GM10248 (cell line): ENCODE results near the gene SUFU.

ENCODE experiments used
- CTCF ChIA-PET: fragments of 300-600 bp; sonication (Branson Sonifier 250); formaldehyde crosslinking; extraction: SDS; loops from one replicate; lab custom pipeline; 2021; ENCODE audit warnings: antibody characterized with exemption; lab: Yijun Ruan, JAX
- POLR2A ChIA-PET: fragments of 350-650 bp; sonication (Branson Sonifier 250); formaldehyde crosslinking; extraction: SDS; loops from one replicate; lab custom pipeline; 2020; ENCODE audit warnings: antibody characterized with exemption; lab: Yijun Ruan, JAX
- DNase-seq: peaks from one replicate; pipeline ENCODE4 v3.0.0; 2012; ENCODE audit errors: extremely low spot score
- CTCF ChIP-seq: IDR thresholded peaks from 2 replicates; pipeline ENCODE4 v1.5.1; 2012; ENCODE audit warnings: mild to moderate bottlenecking, low read depth; ENCODE audit errors: extremely low read depth, missing control alignments, control extremely low read depth

The SUFU gene

GRCh38 chr10:102656791-102657371 lies 153.1 kb downstream of the SUFU start:
- TF ChIP-seq CTCF, result no peak
- DNase-seq, result no peak
- ChIA-PET POLR2A (no interaction called here), CTCF (interaction anchor here (1.0 to 1.6 kb wide), 4 partner anchors 8 to 56 kb away, joined by 3 to 5 read pairs (median 4); no protein-coding TSS in a partner anchor)

GRCh38 chr10:102657451-102657850 lies 153.7 kb downstream of the SUFU start:
- POLR2A ChIA-PET, result no interaction called here
- DNase-seq, result no peak
- CTCF ChIA-PET, result interaction anchor here (1.2 kb wide), 1 partner anchor 17 kb away, joined by 3 read pairs; no protein-coding TSS in a partner anchor
- TF ChIP-seq CTCF, result no peak

GRCh38 chr10:102657984-102658724 lies 154.4 kb downstream of the SUFU start:
- DNase-seq, result no peak
- CTCF ChIA-PET, result interaction anchor here (0.8 to 1.7 kb wide), 5 partner anchors 11 to 55 kb away, joined by 3 to 11 read pairs (median 3); no protein-coding TSS in a partner anchor

GRCh38 chr10:102658802-102659201 lies 155.0 kb downstream of the SUFU start:
- POLR2A ChIA-PET, result interaction anchor here (1.0 to 1.5 kb wide), 2 partner anchors 9 to 12 kb away, joined by 3 read pairs; no protein-coding TSS in a partner anchor
- TF ChIP-seq CTCF, result no peak
- DNase-seq, result no peak
- CTCF ChIA-PET, result interaction anchor here (0.8 to 1.7 kb wide), 4 partner anchors 11 to 54 kb away, joined by 3 to 11 read pairs (median 4); no protein-coding TSS in a partner anchor

More at GRCh38 chr10:102657984-102658724, 154.4 kb downstream of the SUFU start:
- TF ChIP-seq CTCF, result no peak
- POLR2A ChIA-PET, result interaction anchor here (1.0 to 1.5 kb wide), 2 partner anchors 8 to 12 kb away, joined by 3 read pairs; no protein-coding TSS in a partner anchor

GRCh38 chr10:102660888-102661657 lies 157.3 kb downstream of the SUFU start:
- ChIA-PET CTCF (interaction anchor here (0.9 to 7.3 kb wide), 10 partner anchors 9 to 240 kb away, joined by 3 to 84 read pairs (median 4); partner anchors contain the start of gene TRIM8), POLR2A (interaction anchor here (0.9 to 1.6 kb wide), 5 partner anchors 9 to 53 kb away, joined by 3 to 14 read pairs (median 6); partner anchors contain the start of genes ARL3, SFXN2 and TRIM8)
- DNase-seq, result peak; percentile 90

More at GRCh38 chr10:102660888-102661657, 157.3 kb downstream of the SUFU start:
- TF ChIP-seq CTCF, result no peak
